Measurements from ENCODE around the gene TFR2. TPM values are rescaled to one million over a fixed set of nuclear protein-coding genes. Genes with fewer than 3 reads are reported as not detected.

TFR2 gene
- total RNA-seq, 1 donor from 2014 or later = 5.9 TPM

DNA sequence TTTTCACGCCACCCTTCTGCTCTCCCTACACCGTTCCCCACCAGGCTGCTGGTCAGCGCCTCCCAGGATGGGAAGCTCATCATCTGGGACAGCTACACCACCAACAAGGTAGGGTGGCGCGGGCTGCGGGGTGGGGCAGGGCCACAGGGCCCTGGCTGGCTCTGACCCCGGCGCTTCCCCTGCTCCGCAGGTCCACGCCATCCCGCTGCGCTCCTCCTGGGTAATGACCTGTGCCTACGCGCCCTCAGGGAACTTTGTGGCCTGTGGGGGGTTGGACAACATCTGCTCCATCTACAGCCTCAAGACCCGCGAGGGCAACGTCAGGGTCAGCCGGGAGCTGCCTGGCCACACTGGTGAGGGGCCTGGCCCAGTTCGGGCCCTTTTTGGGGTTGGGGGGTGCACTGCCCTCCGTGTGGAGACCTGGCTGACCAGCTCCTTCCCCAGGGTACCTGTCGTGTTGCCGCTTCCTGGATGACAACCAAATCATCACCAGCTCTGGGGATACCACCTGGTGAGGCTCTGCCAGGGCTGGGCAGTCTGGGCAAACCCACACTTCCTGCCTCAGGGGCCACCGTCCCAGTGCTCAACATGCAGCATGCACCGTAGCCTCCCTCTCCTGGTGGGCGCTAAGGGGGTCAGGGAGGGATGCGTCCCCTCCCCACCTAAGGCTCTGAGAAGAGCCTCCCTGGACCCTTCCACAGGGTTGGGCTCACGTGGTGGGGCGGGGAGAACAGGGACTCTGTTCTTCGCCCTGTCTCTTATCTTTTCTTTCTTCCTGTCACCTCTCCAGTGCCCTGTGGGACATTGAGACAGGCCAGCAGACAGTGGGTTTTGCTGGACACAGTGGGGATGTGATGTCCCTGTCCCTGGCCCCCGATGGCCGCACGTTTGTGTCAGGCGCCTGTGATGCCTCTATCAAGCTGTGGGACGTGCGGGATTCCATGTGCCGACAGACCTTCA, 36.2 kb upstream of the TFR2 start:
- no peak for DNase-seq (ENCODE audit: low read depth)
- TF ChIP-seq, protein P1, sequence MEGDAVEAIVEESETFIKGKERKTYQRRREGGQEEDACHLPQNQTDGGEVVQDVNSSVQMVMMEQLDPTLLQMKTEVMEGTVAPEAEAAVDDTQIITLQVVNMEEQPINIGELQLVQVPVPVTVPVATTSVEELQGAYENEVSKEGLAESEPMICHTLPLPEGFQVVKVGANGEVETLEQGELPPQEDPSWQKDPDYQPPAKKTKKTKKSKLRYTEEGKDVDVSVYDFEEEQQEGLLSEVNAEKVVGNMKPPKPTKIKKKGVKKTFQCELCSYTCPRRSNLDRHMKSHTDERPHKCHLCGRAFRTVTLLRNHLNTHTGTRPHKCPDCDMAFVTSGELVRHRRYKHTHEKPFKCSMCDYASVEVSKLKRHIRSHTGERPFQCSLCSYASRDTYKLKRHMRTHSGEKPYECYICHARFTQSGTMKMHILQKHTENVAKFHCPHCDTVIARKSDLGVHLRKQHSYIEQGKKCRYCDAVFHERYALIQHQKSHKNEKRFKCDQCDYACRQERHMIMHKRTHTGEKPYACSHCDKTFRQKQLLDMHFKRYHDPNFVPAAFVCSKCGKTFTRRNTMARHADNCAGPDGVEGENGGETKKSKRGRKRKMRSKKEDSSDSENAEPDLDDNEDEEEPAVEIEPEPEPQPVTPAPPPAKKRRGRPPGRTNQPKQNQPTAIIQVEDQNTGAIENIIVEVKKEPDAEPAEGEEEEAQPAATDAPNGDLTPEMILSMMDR (conservative IDR thresholded peaks at IDR 0.05; ENCODE audit: low read depth, low read length) = no peak
- H3K4me3 ChIP-seq (ENCODE audit: low read depth, low read length) = no peak overlapping the region

- peak overlapping the region; percentile 96 for H3K4me3 ChIP-seq (ENCODE audit: low read depth, low read length)
- no peak for DNase-seq (ENCODE audit: low read depth)
- TF ChIP-seq, protein P1 (conservative IDR thresholded peaks at IDR 0.05; ENCODE audit: low read depth, low read length) = no peak
Measured at GRCh38 chr7:100676501-100677306, 35.4 kb upstream of the TFR2 start.

DNA sequence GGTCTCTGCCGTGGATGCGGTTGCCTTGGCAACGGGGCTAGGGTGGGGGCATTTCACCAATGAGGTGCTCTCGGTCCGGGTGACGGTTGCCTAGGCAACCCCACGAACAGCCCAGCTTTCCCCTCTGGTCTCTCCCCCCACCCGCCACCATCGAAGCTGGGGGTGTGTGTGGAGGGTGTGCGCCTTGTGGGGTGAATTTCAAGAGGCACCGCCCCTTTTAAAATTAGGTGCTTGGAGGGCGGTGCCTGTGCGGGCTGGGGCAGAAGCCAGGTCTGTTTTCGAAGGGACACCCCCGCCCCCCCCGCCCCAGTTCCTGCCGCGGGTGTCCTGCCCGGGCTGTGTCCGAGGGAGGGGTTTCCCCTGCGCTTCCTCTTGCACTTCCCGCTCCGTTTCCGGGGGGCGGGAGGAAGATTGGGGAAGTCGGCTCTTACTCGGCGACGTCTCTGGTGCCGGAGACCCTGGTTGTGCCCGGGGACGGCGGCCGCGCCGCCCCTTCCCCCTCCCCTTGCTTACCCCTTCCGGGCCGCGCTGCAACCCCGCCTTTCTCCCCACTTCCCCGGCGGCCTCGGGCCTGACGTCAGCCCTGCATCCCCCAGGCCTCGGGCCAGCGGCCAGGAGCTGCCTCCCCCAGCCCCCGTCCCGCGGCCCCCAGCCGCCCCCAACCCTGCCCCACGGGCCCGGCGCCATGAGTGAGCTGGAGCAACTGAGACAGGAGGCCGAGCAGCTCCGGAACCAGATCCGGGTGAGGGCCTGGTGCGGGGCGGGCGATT, 34.4 kb upstream of the TFR2 start:
- TF ChIP-seq, protein P1 (conservative IDR thresholded peaks at IDR 0.05; ENCODE audit: low read depth, low read length) = no peak
- no peak for DNase-seq (ENCODE audit: low read depth)
- H3K4me3 ChIP-seq (ENCODE audit: low read depth, low read length) = peak overlapping the region; percentile 96

DNA sequence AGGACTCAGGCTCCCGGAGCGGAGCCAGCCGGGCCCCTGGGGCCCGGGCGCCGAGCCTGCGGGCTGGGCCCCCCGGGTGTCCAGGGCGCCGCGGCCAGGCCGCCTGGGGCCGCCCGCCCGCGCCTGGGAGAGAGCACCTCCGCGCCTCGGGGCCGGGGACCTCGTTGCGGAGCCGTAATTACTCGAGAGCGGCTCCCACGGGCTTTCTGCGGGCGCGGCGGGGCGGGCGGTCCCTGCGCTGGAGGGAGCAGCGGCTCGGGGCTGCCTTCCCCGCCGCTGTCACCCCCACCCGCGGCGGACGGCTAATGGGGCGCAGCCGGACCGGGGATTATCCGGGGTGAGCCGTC, 33.7 kb upstream of the TFR2 start:
- peak overlapping the region; percentile 96 for H3K4me3 ChIP-seq (ENCODE audit: low read depth, low read length)
- no peak for DNase-seq (ENCODE audit: low read depth)
- TF ChIP-seq, protein P1 (conservative IDR thresholded peaks at IDR 0.05; ENCODE audit: low read depth, low read length) = no peak

GRCh38 chr7:100674411-100675104, 33.2 kb upstream of the TFR2 start:
- no peak for DNase-seq (ENCODE audit: low read depth)
- peak overlapping the region; percentile 96 for H3K4me3 ChIP-seq (ENCODE audit: low read depth, low read length)
- TF ChIP-seq, protein P1 (conservative IDR thresholded peaks at IDR 0.05; ENCODE audit: low read depth, low read length) = no peak

- DNase-seq (ENCODE audit: low read depth) = no peak
- H3K4me3 ChIP-seq (ENCODE audit: low read depth, low read length) = peak overlapping the region; percentile 96
- TF ChIP-seq, protein P1 (conservative IDR thresholded peaks at IDR 0.05; ENCODE audit: low read depth, low read length) = no peak
Measured at GRCh38 chr7:100673942-100674410, 32.6 kb upstream of the TFR2 start.

All from epithelial cell of proximal tubule (primary cell).